IMR-90 (cell line): ENCODE results near the gene SERPINA3. TPM values are rescaled to one million over a fixed set of nuclear protein-coding genes. Genes with fewer than 3 reads are reported as not detected.

ENCODE experiments used
- ATAC-seq: fragments of 200-7000 bp; cut with Tn5 transposase; 2 replicates; pipeline ENCODE4 v1.9.1; 2020; ENCODE audit warnings: low read depth, mild to moderate bottlenecking, moderate library complexity
- BruUV-seq: library from RNA; stranded (reverse); fragments of 400-500 nt; replicated peaks from 2 replicates; lab custom pipeline; 2021; lab: Mats Ljungman, UMichigan
- CTCF ChIA-PET: fragments of 300-600 bp; formaldehyde crosslinking; extraction: SDS; loops from one replicate; lab custom pipeline; 2021; ENCODE audit warnings: antibody characterized with exemption; lab: Yijun Ruan, JAX
- POLR2A ChIA-PET: fragments of 300-600 bp; sonication (Branson Sonifier 250); formaldehyde crosslinking; loops from one replicate; lab custom pipeline; 2022; ENCODE audit warnings: antibody characterized with exemption; ENCODE audit not compliant: unreplicated experiment; lab: Charles Lee
- DNase-seq: peaks from one replicate; pipeline ENCODE4 v3.0.0; 2013
- H2AFZ ChIP-seq: replicated peaks from 2 replicates; pipeline ENCODE3; 2013; ENCODE audit warnings: low read length, mild to moderate bottlenecking; ENCODE audit not compliant: poor library complexity
- H2AK5ac ChIP-seq: 2 replicates; pipeline ENCODE4 v1.6.1; 2013; ENCODE audit warnings: low read depth, low read length, inconsistent platforms
- H2AK9ac ChIP-seq: replicated peaks from 2 replicates; pipeline ENCODE3; 2013; ENCODE audit warnings: mild to moderate bottlenecking, low read depth, low read length, moderate library complexity; ENCODE audit not compliant: poor library complexity
- H2BK120ac ChIP-seq: 2 replicates; pipeline ENCODE4 v1.6.1; 2013; ENCODE audit warnings: low read depth, low read length, inconsistent platforms
- H2BK15ac ChIP-seq: 3 replicates; pipeline ENCODE4 v1.6.1; 2013; ENCODE audit warnings: low read depth, low read length, inconsistent platforms
- H2BK20ac ChIP-seq: 2 replicates; pipeline ENCODE4 v1.6.1; 2013; ENCODE audit warnings: low read depth, mild to moderate bottlenecking, inconsistent platforms, low read length, moderate library complexity
- H2BK5ac ChIP-seq: 2 replicates; pipeline ENCODE4 v1.6.1; 2013; ENCODE audit warnings: mild to moderate bottlenecking, low read depth, low read length, inconsistent platforms; ENCODE audit not compliant: poor library complexity, severe bottlenecking
- H3K14ac ChIP-seq: replicated peaks from 2 replicates; pipeline ENCODE4 v1.6.1; 2013; ENCODE audit warnings: low read depth, low read length, inconsistent platforms
- H3K18ac ChIP-seq: 2 replicates; pipeline ENCODE4 v1.6.1; 2013; ENCODE audit warnings: low read depth, low read length, control low read depth
- H3K23ac ChIP-seq: 2 replicates; pipeline ENCODE4 v1.6.1; 2013; ENCODE audit warnings: low read depth, low read length, inconsistent platforms
- H3K27ac ChIP-seq: 2 replicates; pipeline ENCODE4 v1.5.1; 2013; ENCODE audit warnings: mild to moderate bottlenecking, control low read depth, low read length; ENCODE audit not compliant: insufficient read depth
- H3K27me3 ChIP-seq: 2 replicates; pipeline ENCODE4 v1.6.1; 2013; ENCODE audit warnings: low read length; ENCODE audit not compliant: control insufficient read depth, insufficient read depth
- H3K36me3 ChIP-seq: 2 replicates; pipeline ENCODE4 v1.6.1; 2013; ENCODE audit warnings: low read length, mixed read lengths; ENCODE audit not compliant: control insufficient read depth, insufficient read depth
- H3K4ac ChIP-seq: 2 replicates; pipeline ENCODE4 v1.6.1; 2013; ENCODE audit warnings: low read depth, low read length, inconsistent platforms
- H3K4me1 ChIP-seq: 2 replicates; pipeline ENCODE4 v1.6.1; 2013; ENCODE audit warnings: low read length, mixed read lengths; ENCODE audit not compliant: control insufficient read depth, insufficient read depth
- H3K4me2 ChIP-seq: 2 replicates; pipeline ENCODE4 v1.6.1; 2013; ENCODE audit warnings: low read depth, mild to moderate bottlenecking, control low read depth, low read length, moderate library complexity
- H3K4me3 ChIP-seq: 2 replicates; pipeline ENCODE4 v1.5.1; 2013; ENCODE audit warnings: low read depth, mild to moderate bottlenecking, control low read depth, low read length, moderate library complexity; ENCODE audit not compliant: insufficient read depth
- H3K56ac ChIP-seq: 2 replicates; pipeline ENCODE4 v1.6.1; 2013; ENCODE audit warnings: low read length, inconsistent platforms; ENCODE audit not compliant: insufficient read depth; ENCODE audit errors: extremely low read depth
- H3K79me1 ChIP-seq, 2 experiments: 2 replicates each; pipeline ENCODE4 v1.6.1; 2013; ENCODE audit warnings: low read length in 2 of 2, inconsistent platforms in 1 of 2, low read depth in 1 of 2
- H3K9ac ChIP-seq: 2 replicates; pipeline ENCODE4 v1.6.1; 2013; ENCODE audit warnings: low read depth, low read length, control low read depth
- H3K9me1 ChIP-seq: 2 replicates; pipeline ENCODE4 v1.6.1; 2013; ENCODE audit warnings: low read length, inconsistent platforms; ENCODE audit not compliant: insufficient read depth
- H3K9me3 ChIP-seq: 2 replicates; pipeline ENCODE4 v1.6.1; 2013; ENCODE audit warnings: low read length; ENCODE audit not compliant: control insufficient read depth, insufficient read depth
- H4K20me1 ChIP-seq: 2 replicates; pipeline ENCODE4 v1.6.1; 2013; ENCODE audit warnings: low read length, inconsistent platforms; ENCODE audit not compliant: insufficient read depth
- H4K5ac ChIP-seq: 2 replicates; pipeline ENCODE4 v1.6.1; 2013; ENCODE audit warnings: mild to moderate bottlenecking, low read depth, low read length, control low read depth
- H4K8ac ChIP-seq, 2 experiments: 2 replicates each; pipeline ENCODE4 v1.6.1; 2013; ENCODE audit warnings: low read depth in 2 of 2, low read length in 2 of 2, control low read depth in 1 of 2, inconsistent platforms in 1 of 2
- H4K91ac ChIP-seq: 2 replicates; pipeline ENCODE4 v1.6.1; 2013; ENCODE audit warnings: low read depth, low read length, inconsistent platforms; ENCODE audit not compliant: insufficient read depth
- MAFK ChIP-seq: IDR thresholded peaks from 2 replicates; pipeline ENCODE4 v1.6.1; 2012; ENCODE audit warnings: low read depth, low read length, improper control_type of control experiment
- RAD21 ChIP-seq: IDR thresholded peaks from 2 replicates; pipeline ENCODE4 v1.6.1; 2012; ENCODE audit warnings: low read length, improper control_type of control experiment
- WGBS, 2 experiments: methylation state at CpG; one replicate each; pipeline versions ENCODE4 v1.1.5 to v1.1.7; 2013; ENCODE audit warnings: missing lambda C conversion rate in 2 of 2; ENCODE audit not compliant: insufficient read length in 1 of 2; ENCODE audit errors: extremely low coverage in 2 of 2; 5-methylcytosine and 5-hydroxymethylcytosine counted together
- dilution Hi-C: fragments of 300-500 bp; cut with HindIII; formaldehyde crosslinking; loops from one replicate; pipeline ENCODE4 v1.14.3; 2018; ENCODE audit warnings: low sequenced_read_pairs; ENCODE audit not compliant: unreplicated experiment
- in situ Hi-C: fragments of 300-500 bp; cut with MboI; formaldehyde crosslinking; loops from 3 replicates; pipeline ENCODE4 v1.14.3; 2019; ENCODE audit warnings: low sequenced_read_pairs, inconsistent platforms, mixed read lengths
- intact Hi-C: fragments of 100-400 bp; cut with micrococcal nuclease; formaldehyde crosslinking; loops from 2 replicates; pipeline ENCODE4 v1.10.0; 2022
- polyA plus RNA-seq, 3 experiments: library from polyadenylated mRNA; depleted of rRNA; stranded (reverse); fragments of >200 nt; gene quantifications; 2 replicates each; pipeline ENCODE4 v1.2.3, GENCODE V29; 2012; ENCODE audit warnings: low replicate concordance in 1 of 3
- total RNA-seq: library from RNA; depleted of rRNA; stranded (reverse); fragments of >200 nt; gene quantifications from 2 replicates; pipeline ENCODE4 v1.2.3, GENCODE V29; 2012
- TF ChIP-seq, protein P1 (sequence below): fragments of 150-350 bp; IDR thresholded peaks from 2 replicates; pipeline ENCODE4 v1.6.1; 2016; ENCODE audit warnings: low read depth, mild to moderate bottlenecking, low read length, moderate library complexity, borderline replicate concordance

The SERPINA3 gene
- total and polyA plus RNA-seq, 2 of the 4 experiments (the other 2 are of a cell fraction), result 0.36 to 0.48 TPM

DNA sequence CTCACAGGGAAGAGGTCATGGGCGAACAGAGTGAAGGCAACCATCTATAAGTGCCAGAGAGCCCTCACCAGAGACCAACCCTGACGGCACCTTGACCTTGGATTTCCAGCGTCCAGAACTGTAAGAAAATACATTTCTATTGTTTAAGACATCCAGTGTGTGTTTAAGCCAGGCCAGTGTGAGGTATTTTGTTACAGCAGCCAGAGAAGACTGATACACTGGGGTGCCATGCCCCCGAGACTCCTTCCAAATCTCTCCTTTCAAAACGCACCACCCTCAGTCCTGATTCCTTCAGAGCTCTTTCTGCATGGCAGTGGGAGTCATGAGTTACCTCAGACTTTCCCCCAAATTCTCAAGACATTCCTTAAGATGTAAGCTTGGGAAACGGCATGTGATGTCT is 33.5 kb upstream of the SERPINA3 start:
- Histone ChIP-seq H3K79me1 (no peaks in the 10 kb centered on the region), H2BK120ac (no peak overlapping the region), H2BK15ac (no peak overlapping the region), H2BK20ac (no peak overlapping the region), H3K4ac (no peak overlapping the region), H3K36me3 (no peaks in the 10 kb centered on the region), H3K9me3 (no peaks in the 10 kb centered on the region; the same call in 1 of the 2 replicates), H4K5ac (no peak overlapping the region), H4K91ac (no peak overlapping the region), H3K14ac (no peak overlapping the region), H3K27ac (no peak overlapping the region), H2AK5ac (no peak overlapping the region), H3K4me3 (no peak overlapping the region), H2AFZ (no peak overlapping the region), H4K8ac (no peak overlapping the region), H3K4me2 (no peak overlapping the region), H3K23ac (no peak overlapping the region), H3K9me1 (no peaks in the 10 kb centered on the region), H3K9ac (no peak overlapping the region), H2BK5ac (no peak overlapping the region), H2AK9ac (no peak overlapping the region), H3K27me3 (no peaks in the 10 kb centered on the region; the same call in 1 of the 2 replicates), H3K18ac (no peak overlapping the region), H3K56ac (no peak overlapping the region), H3K4me1 (no peaks in the 10 kb centered on the region), H4K20me1 (no peaks in the 10 kb centered on the region)
- TF ChIP-seq RAD21, result no peak
- no peak for TF ChIP-seq MAFK
- TF ChIP-seq, protein P1, sequence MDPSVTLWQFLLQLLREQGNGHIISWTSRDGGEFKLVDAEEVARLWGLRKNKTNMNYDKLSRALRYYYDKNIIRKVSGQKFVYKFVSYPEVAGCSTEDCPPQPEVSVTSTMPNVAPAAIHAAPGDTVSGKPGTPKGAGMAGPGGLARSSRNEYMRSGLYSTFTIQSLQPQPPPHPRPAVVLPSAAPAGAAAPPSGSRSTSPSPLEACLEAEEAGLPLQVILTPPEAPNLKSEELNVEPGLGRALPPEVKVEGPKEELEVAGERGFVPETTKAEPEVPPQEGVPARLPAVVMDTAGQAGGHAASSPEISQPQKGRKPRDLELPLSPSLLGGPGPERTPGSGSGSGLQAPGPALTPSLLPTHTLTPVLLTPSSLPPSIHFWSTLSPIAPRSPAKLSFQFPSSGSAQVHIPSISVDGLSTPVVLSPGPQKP, result no peak
- ATAC-seq (no peak), DNase-seq (no peak)
- ChIA-PET CTCF (no interaction called here), POLR2A (no interaction called here)
- BruUV-seq, result no TSS peak
- 60% methylated on average over 1 of the region's 6 CpGs; no CpG with 5 or more reads in 1 of the 2 experiments for WGBS, 2 experiments
- intact Hi-C loops (no loop called here), in situ Hi-C loops (no loop called here), dilution Hi-C loops (no loop called here)
